DMS153 treated with DMSO at 0.1 percent for 48 hours (cell line): ENCODE data around the gene SPANXN3.
"Not testable (repeated sequence)": the region's sequence is repeated elsewhere in the genome, so short reads cannot be mapped to it uniquely, and the experiment has no call there.

Experiments
- DNase-seq: peaks from one replicate; lab custom pipeline; 2025; ENCODE audit not compliant: unreplicated experiment; lab: John Stamatoyannopoulos, UW

The SPANXN3 gene

GRCh38 chrX:143517375-143517774 lies at the start of gene SPANXN3:
Gene SPANXN3, minus strand, starts transcription at chrX:143517475. Its CDS starts 84 bp downstream, at chrX:143517391.
- DNase-seq = not testable (repeated sequence)

- DNase-seq = no peak
Measured at GRCh38 chrX:143536176-143536575, 18.9 kb upstream of the SPANXN3 start.

- DNase-seq = not testable (repeated sequence)
Measured at GRCh38 chrX:143502196-143502595, 15.1 kb downstream of the SPANXN3 start.

GRCh38 chrX:143500751-143501150 lies 16.5 kb downstream of the SPANXN3 start:
- no peak for DNase-seq

- DNase-seq = no peak
Measured at GRCh38 chrX:143486105-143486504, 31.2 kb downstream of the SPANXN3 start.

- no peak for DNase-seq
Measured at GRCh38 chrX:143476751-143477150, 40.5 kb downstream of the SPANXN3 start.

- peak; percentile 69 for DNase-seq
Measured at GRCh38 chrX:143472347-143472938, 44.8 kb downstream of the SPANXN3 start.

- no peak for DNase-seq
Measured at GRCh38 chrX:143466130-143466529, 51.1 kb downstream of the SPANXN3 start.

GRCh38 chrX:143462696-143463095 lies 54.6 kb downstream of the SPANXN3 start:
- DNase-seq = no peak

- no peak for DNase-seq
Measured at GRCh38 chrX:143461606-143462005, 55.7 kb downstream of the SPANXN3 start.
